Endothelial cell of umbilical vein (primary cell): ENCODE results near the gene LIG4. TPM values are rescaled to one million over a fixed set of nuclear protein-coding genes. Genes with fewer than 3 reads are reported as not detected.
"Not testable (repeated sequence)": the region's sequence is repeated elsewhere in the genome, so short reads cannot be mapped to it uniquely, and the experiment has no call there.

Source experiments
- BruUV-seq: library from RNA; stranded (reverse); fragments of 400-500 nt; replicated peaks from 2 replicates; lab custom pipeline; 2021; lab: Mats Ljungman, UMichigan
- CTCF ChIA-PET: fragments of 300-600, 350-600 bp; sonication (Branson Sonifier 250); formaldehyde crosslinking; loops from one replicate; lab custom pipeline; 2021; ENCODE audit warnings: antibody characterized with exemption, inconsistent platforms; lab: Charles Lee
- POLR2A ChIA-PET: fragments of 300-600, 350-600 bp; sonication (Branson Sonifier 250); formaldehyde crosslinking; loops from one replicate; lab custom pipeline; 2021; ENCODE audit warnings: antibody characterized with exemption, inconsistent platforms; lab: Charles Lee
- DNase-seq: peaks from one replicate; pipeline ENCODE4 v3.0.0-alpha.2; 2011; ENCODE audit warnings: low read depth, low spot score
- FAIRE-seq: peaks from 2 replicates; lab custom pipeline; 2011; peaks lifted over from hg19 to GRCh38; lab: Jason Lieb, UNC
- H2AFZ ChIP-seq: 2 replicates; pipeline ENCODE4 v1.6.0; 2012; ENCODE audit warnings: low read depth, low read length, control low read depth, inconsistent platforms
- H3K27ac ChIP-seq: 2 replicates; pipeline ENCODE4 v1.5.1; 2011; ENCODE audit warnings: low read depth, mild to moderate bottlenecking, control low read depth, low read length, moderate library complexity; ENCODE audit not compliant: insufficient read depth
- H3K27me3 ChIP-seq, 2 experiments: 2 replicates each; pipeline versions ENCODE4 v1.6.0 to v1.6.1; 2011; ENCODE audit warnings: low read length in 2 of 2, mixed read lengths in 1 of 2; ENCODE audit not compliant: control insufficient read depth in 2 of 2, insufficient read depth in 2 of 2
- H3K36me3 ChIP-seq, 2 experiments: 2 replicates in 1 of 2; 3 replicates in 1 of 2; pipeline ENCODE4 v1.5.1; 2011; ENCODE audit warnings: low read length in 2 of 2, mild to moderate bottlenecking in 1 of 2, moderate library complexity in 1 of 2; ENCODE audit not compliant: control insufficient read depth in 2 of 2, insufficient read depth in 2 of 2; ENCODE audit errors: extremely low read depth in 1 of 2
- H3K4me1 ChIP-seq: 3 replicates; pipeline ENCODE4 v1.5.1; 2011; ENCODE audit warnings: mild to moderate bottlenecking, low read length; ENCODE audit not compliant: control insufficient read depth, insufficient read depth; ENCODE audit errors: extremely low read depth
- H3K4me2 ChIP-seq: 2 replicates; pipeline ENCODE4 v1.6.1; 2011; ENCODE audit warnings: low read length, control low read depth, mixed read lengths; ENCODE audit not compliant: insufficient read depth
- H3K4me3 ChIP-seq, 3 experiments: fragments of 200-600 bp in 1 of 3; sonication (generic), shearing (Covaris generic) in 1 of 3; replicated peaks in 1 of 3; 2 replicates each; pipeline ENCODE4 v1.5.1; 2011 to 2016; ENCODE audit warnings: control low read depth in 3 of 3, low read length in 3 of 3, mild to moderate bottlenecking in 2 of 3, inconsistent platforms in 1 of 3, low read depth in 1 of 3, moderate library complexity in 1 of 3; ENCODE audit not compliant: insufficient read depth in 1 of 3
- H3K79me2 ChIP-seq: 2 replicates; pipeline ENCODE4 v1.6.0; 2012; ENCODE audit warnings: low read length, inconsistent platforms; ENCODE audit not compliant: control insufficient read depth, insufficient read depth
- H3K9ac ChIP-seq: replicated peaks from 2 replicates; pipeline ENCODE3; 2011; ENCODE audit warnings: low read length, control low read depth; ENCODE audit not compliant: insufficient read depth; ENCODE audit errors: extremely low read depth
- H3K9me1 ChIP-seq: replicated peaks from 3 replicates; pipeline ENCODE4 v1.6.0; 2011; ENCODE audit warnings: mild to moderate bottlenecking, low read length; ENCODE audit not compliant: control insufficient read depth, insufficient read depth; ENCODE audit errors: extremely low read depth
- H3K9me3 ChIP-seq: replicated peaks from 2 replicates; pipeline ENCODE4 v1.5.1; 2012; ENCODE audit warnings: low read length, inconsistent platforms; ENCODE audit not compliant: control insufficient read depth, insufficient read depth
- H4K20me1 ChIP-seq: replicated peaks from 2 replicates; pipeline ENCODE3; 2011; ENCODE audit warnings: mild to moderate bottlenecking, low read length; ENCODE audit not compliant: control insufficient read depth, insufficient read depth; ENCODE audit errors: extremely low read depth
- CTCF ChIP-seq, 2 donors: IDR thresholded peaks; 1 replicate in 1 of 2; 2 replicates in 1 of 2; pipeline ENCODE4 v1.5.1; 2011; ENCODE audit warnings: low read length in 2 of 2, mild to moderate bottlenecking in 2 of 2, moderate library complexity in 2 of 2, control low read depth in 1 of 2, inconsistent platforms in 1 of 2, low read depth in 1 of 2; ENCODE audit not compliant: insufficient read depth in 1 of 2; ENCODE audit errors: extremely low read depth in 1 of 2
- GATA2 ChIP-seq: IDR thresholded peaks from 2 replicates; pipeline ENCODE4 v1.7.0; 2011; ENCODE audit warnings: low read depth, mild to moderate bottlenecking, moderate library complexity, mixed read lengths, low read length; ENCODE audit not compliant: insufficient read length, insufficient read depth
- MAX ChIP-seq: IDR thresholded peaks from 2 replicates; pipeline ENCODE4 v1.6.1; 2011; ENCODE audit not compliant: insufficient read depth, insufficient read length
- POLR2A ChIP-seq: IDR thresholded peaks from 2 replicates; pipeline ENCODE4 v1.6.1; 2012; ENCODE audit warnings: low read depth, mild to moderate bottlenecking, control low read depth, low read length
- POLR2AphosphoS5 ChIP-seq: IDR thresholded peaks from 2 replicates; pipeline ENCODE4 v1.6.1; 2012; ENCODE audit warnings: low read depth, mild to moderate bottlenecking, control low read depth, low read length, moderate library complexity; ENCODE audit not compliant: insufficient read depth
- dilution Hi-C: fragments of 300-500 bp; cut with MboI; formaldehyde crosslinking; loops from one replicate; pipeline ENCODE4 v1.15.0; 2019; ENCODE audit warnings: low sequenced_read_pairs; ENCODE audit not compliant: extremely low pct_ligation_motif_present
- intact Hi-C: fragments of 100-400 bp; cut with micrococcal nuclease; formaldehyde crosslinking; loops from one replicate; pipeline ENCODE4 v1.10.0; 2022
- polyA plus RNA-seq, 4 experiments: library from polyadenylated mRNA; depleted of rRNA in 3 of 4; stranded (reverse) in 3 of 4; unstranded in 1 of 4; fragments of >200 nt; gene quantifications; 2 replicates each; pipeline versions ENCODE4 v1.2.1 to v1.2.3, GENCODE V29; 2011 to 2012; ENCODE audit warnings: missing spikeins in 1 of 4
- total RNA-seq: library from RNA; stranded (reverse); gene quantifications from 2 replicates; pipeline ENCODE4 v1.2.3, GENCODE V29; 2021

Gene LIG4
- total and polyA plus RNA-seq, 2 donors (not counting 3 experiments of a cell fraction or from before 2014, with no cell fraction given) = 3.0 to 9.2 TPM

- ChIA-PET CTCF (no interaction called here), POLR2A (no interaction called here)
- Histone ChIP-seq H4K20me1 (no peaks in the 10 kb centered on the region), H3K79me2 (peaks cover 50% of the 10 kb centered on the region), H2AFZ (peak within 1 kb of the TSS; percentile 86), H3K9me3 (no peaks in the 10 kb centered on the region), H3K4me1 (peaks cover 18% of the 10 kb centered on the region), H3K4me3 (peak within 1 kb of the TSS; percentile 74 to 81 (median 74)), H3K27me3 (no peaks in the 10 kb centered on the region), H3K4me2 (peak within 1 kb of the TSS; percentile 92), H3K9me1 (no peaks in the 10 kb centered on the region), H3K36me3 (no peaks in the 10 kb centered on the region), H3K9ac (peak within 1 kb of the TSS; percentile 88), H3K27ac (peak within 1 kb of the TSS; percentile 85)
- intact Hi-C loops = loop anchor here (1.0 to 10.0 kb wide), 4 partner anchors 944 to 1569 kb away; partner anchors contain the start of gene IRS2
- peak; percentile 97 for FAIRE-seq
- dilution Hi-C loops = no loop called here
- BruUV-seq = no TSS peak
- peak; percentile 90 for DNase-seq
- no peak for TF ChIP-seq CTCF (IDR thresholded peaks at IDR 0.05; ENCODE audit: extremely low read depth in 1 of 2, insufficient read depth in 1 of 2, low read depth in 1 of 2, low read length in 2 of 2)
- peak; percentile 69 for TF ChIP-seq POLR2AphosphoS5
- no peak for TF ChIP-seq MAX
- no peak for TF ChIP-seq GATA2
- TF ChIP-seq POLR2A = peak; percentile 73
Observed at GRCh38 chr13:108218044-108218974, 3.0 kb upstream of the LIG4 start, which contains the start of gene ABHD13. Gene ABHD13, plus strand, starts transcription at chr13:108218392. Its CDS starts 10,827 bp downstream, at chr13:108229219.

- peak overlapping the region; percentile 92 for H3K4me2 ChIP-seq
- POLR2A ChIA-PET, DNase-seq, CTCF ChIA-PET, H3K9me3 ChIP-seq, H4K20me1 ChIP-seq, H3K27me3 ChIP-seq, H3K9me1 ChIP-seq, dilution Hi-C loops, FAIRE-seq, H3K36me3 ChIP-seq: not testable (repeated sequence)
- BruUV-seq = TSS peak; percentile 50
- H2AFZ ChIP-seq = peak overlapping the region; percentile 86
- intact Hi-C loops = loop anchor here (1.0 to 10.0 kb wide), 4 partner anchors 943 to 1570 kb away; partner anchors contain the start of gene IRS2
- H3K9ac ChIP-seq = peak overlapping the region; percentile 88
- H3K4me1 ChIP-seq = peaks cover 18% of the 10 kb centered on the region
- H3K27ac ChIP-seq = peak overlapping the region; percentile 85
- peak overlapping the region; percentile 74 to 81 (median 74) for H3K4me3 ChIP-seq
- peaks cover 43% of the 10 kb centered on the region for H3K79me2 ChIP-seq
Observed at GRCh38 chr13:108217307-108218043, 2.1 kb upstream of the LIG4 start.
